ENCODE results near the gene TBL1X. TPM values are rescaled to one million over a fixed set of nuclear protein-coding genes. Genes with fewer than 3 reads are reported as not detected.

Gene TBL1X
- total RNA-seq, 1 donor from 2014 or later = 6.5 TPM

DNA sequence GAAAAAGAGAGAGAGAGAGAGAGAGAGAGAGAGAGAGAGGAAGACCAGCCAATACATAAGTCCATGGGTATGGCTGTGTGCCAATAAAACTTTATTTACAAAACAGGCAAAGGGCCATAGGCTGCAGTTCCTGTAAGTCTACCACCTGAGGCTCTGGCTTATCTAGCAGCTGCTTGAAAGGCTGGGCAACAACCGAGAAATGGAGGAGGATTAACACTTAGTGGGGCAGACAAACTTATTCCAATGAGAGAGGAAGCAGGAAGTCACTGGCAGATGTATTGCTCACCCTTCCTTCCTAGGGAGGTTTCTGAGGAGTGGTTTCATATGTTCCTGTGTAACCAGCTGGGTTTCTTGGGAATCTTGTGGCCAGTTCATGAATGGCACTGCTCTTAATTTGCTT lies 305.5 kb downstream of the TBL1X start:
- Mint-ChIP-seq H3K4me1 (ENCODE audit: low read depth, unreplicated experiment) (peaks cover 7% of the 10 kb centered on the region), H3K36me3 (ENCODE audit: unreplicated experiment) (no peaks in the 10 kb centered on the region), H3K4me3 (ENCODE audit: unreplicated experiment) (no peak overlapping the region), H3K27me3 (ENCODE audit: unreplicated experiment) (no peaks in the 10 kb centered on the region), H3K9me3 (ENCODE audit: unreplicated experiment) (no peaks in the 10 kb centered on the region), H3K27ac (ENCODE audit: unreplicated experiment) (no peak overlapping the region)
- no peak for DNase-seq
- TF ChIP-seq, protein P1, sequence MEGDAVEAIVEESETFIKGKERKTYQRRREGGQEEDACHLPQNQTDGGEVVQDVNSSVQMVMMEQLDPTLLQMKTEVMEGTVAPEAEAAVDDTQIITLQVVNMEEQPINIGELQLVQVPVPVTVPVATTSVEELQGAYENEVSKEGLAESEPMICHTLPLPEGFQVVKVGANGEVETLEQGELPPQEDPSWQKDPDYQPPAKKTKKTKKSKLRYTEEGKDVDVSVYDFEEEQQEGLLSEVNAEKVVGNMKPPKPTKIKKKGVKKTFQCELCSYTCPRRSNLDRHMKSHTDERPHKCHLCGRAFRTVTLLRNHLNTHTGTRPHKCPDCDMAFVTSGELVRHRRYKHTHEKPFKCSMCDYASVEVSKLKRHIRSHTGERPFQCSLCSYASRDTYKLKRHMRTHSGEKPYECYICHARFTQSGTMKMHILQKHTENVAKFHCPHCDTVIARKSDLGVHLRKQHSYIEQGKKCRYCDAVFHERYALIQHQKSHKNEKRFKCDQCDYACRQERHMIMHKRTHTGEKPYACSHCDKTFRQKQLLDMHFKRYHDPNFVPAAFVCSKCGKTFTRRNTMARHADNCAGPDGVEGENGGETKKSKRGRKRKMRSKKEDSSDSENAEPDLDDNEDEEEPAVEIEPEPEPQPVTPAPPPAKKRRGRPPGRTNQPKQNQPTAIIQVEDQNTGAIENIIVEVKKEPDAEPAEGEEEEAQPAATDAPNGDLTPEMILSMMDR (IDR thresholded peaks at IDR 0.05; ENCODE audit: partially characterized antibody, unreplicated experiment) = no peak

DNA sequence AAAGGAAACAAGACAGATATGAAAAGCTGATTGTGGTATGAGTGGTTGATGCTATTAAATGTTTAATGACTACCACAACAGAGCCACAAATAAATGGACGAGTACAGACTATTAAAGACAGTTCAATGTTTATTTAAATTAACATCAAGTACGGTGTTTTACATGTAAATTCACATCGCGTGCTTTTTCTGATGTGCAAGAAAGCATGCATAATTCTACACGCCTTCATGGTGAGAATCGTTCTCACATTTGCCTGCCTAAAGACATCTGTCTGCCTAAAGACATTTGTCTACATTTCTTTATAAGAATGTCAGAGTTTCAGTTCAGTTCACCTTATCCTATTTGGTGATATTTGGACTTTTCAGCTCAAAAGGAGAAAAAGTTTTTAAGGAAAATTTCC lies 308.1 kb downstream of the TBL1X start:
- no peaks in the 10 kb centered on the region for H3K36me3 Mint-ChIP-seq (ENCODE audit: unreplicated experiment)
- peaks cover under 1% of the 10 kb centered on the region for H3K4me1 Mint-ChIP-seq (ENCODE audit: low read depth, unreplicated experiment)
- no peak for DNase-seq
- no peak overlapping the region for H3K27ac Mint-ChIP-seq (ENCODE audit: unreplicated experiment)
- H3K27me3 Mint-ChIP-seq (ENCODE audit: unreplicated experiment) = no peaks in the 10 kb centered on the region
- no peaks in the 10 kb centered on the region for H3K9me3 Mint-ChIP-seq (ENCODE audit: unreplicated experiment)
- no peak overlapping the region for H3K4me3 Mint-ChIP-seq (ENCODE audit: unreplicated experiment)
- TF ChIP-seq, protein P1 (IDR thresholded peaks at IDR 0.05; ENCODE audit: partially characterized antibody, unreplicated experiment) = no peak

GRCh38 chrX:9775930-9776329 lies 311.1 kb downstream of the TBL1X start:
- Mint-ChIP-seq H3K27ac (ENCODE audit: unreplicated experiment) (no peak overlapping the region), H3K9me3 (ENCODE audit: unreplicated experiment) (no peaks in the 10 kb centered on the region), H3K4me3 (ENCODE audit: unreplicated experiment) (no peak overlapping the region), H3K4me1 (ENCODE audit: low read depth, unreplicated experiment) (no peaks in the 10 kb centered on the region), H3K27me3 (ENCODE audit: unreplicated experiment) (no peaks in the 10 kb centered on the region), H3K36me3 (ENCODE audit: unreplicated experiment) (no peaks in the 10 kb centered on the region)
- TF ChIP-seq, protein P1 (IDR thresholded peaks at IDR 0.05; ENCODE audit: partially characterized antibody, unreplicated experiment) = no peak
- DNase-seq = no peak

- H3K9me3 Mint-ChIP-seq (ENCODE audit: unreplicated experiment) = no peaks in the 10 kb centered on the region
- H3K36me3 Mint-ChIP-seq (ENCODE audit: unreplicated experiment) = no peaks in the 10 kb centered on the region
- DNase-seq = no peak
- no peak overlapping the region for H3K27ac Mint-ChIP-seq (ENCODE audit: unreplicated experiment)
- H3K4me1 Mint-ChIP-seq (ENCODE audit: low read depth, unreplicated experiment) = no peaks in the 10 kb centered on the region
- H3K4me3 Mint-ChIP-seq (ENCODE audit: unreplicated experiment) = no peak overlapping the region
- TF ChIP-seq, protein P1 (IDR thresholded peaks at IDR 0.05; ENCODE audit: partially characterized antibody, unreplicated experiment) = no peak
- H3K27me3 Mint-ChIP-seq (ENCODE audit: unreplicated experiment) = no peaks in the 10 kb centered on the region
Measured at GRCh38 chrX:9781941-9782340, 317.1 kb downstream of the TBL1X start.

GRCh38 chrX:9784332-9784731 lies 319.5 kb downstream of the TBL1X start:
- Mint-ChIP-seq H3K4me3 (ENCODE audit: unreplicated experiment) (no peak overlapping the region), H3K27me3 (ENCODE audit: unreplicated experiment) (no peaks in the 10 kb centered on the region), H3K36me3 (ENCODE audit: unreplicated experiment) (no peaks in the 10 kb centered on the region), H3K27ac (ENCODE audit: unreplicated experiment) (no peak overlapping the region), H3K4me1 (ENCODE audit: low read depth, unreplicated experiment) (no peaks in the 10 kb centered on the region), H3K9me3 (ENCODE audit: unreplicated experiment) (no peaks in the 10 kb centered on the region)
- no peak for DNase-seq
- TF ChIP-seq, protein P1 (IDR thresholded peaks at IDR 0.05; ENCODE audit: partially characterized antibody, unreplicated experiment) = no peak
